HFF-Myc (cell line): ENCODE data around the gene GGACT.

Experiments
- DNase-seq: peaks from one replicate; pipeline ENCODE4 v3.0.0-alpha.2; 2011; ENCODE audit warnings: low read depth; ENCODE audit errors: extremely low read depth
- H3K4me3 ChIP-seq: replicated peaks from 2 replicates; pipeline ENCODE4 v1.5.1; 2011; ENCODE audit warnings: low read depth, mild to moderate bottlenecking, control low read depth, low read length
- TF ChIP-seq, protein P1 (sequence below): IDR thresholded peaks from 2 replicates; pipeline ENCODE4 v1.5.1; 2012; ENCODE audit warnings: mild to moderate bottlenecking, low read depth, low read length, control low read depth; ENCODE audit errors: missing control alignments

Gene GGACT

GRCh38 chr13:100602493-100603111 is 14.0 kb upstream of the GGACT start:
- H3K4me3 ChIP-seq, result no peak overlapping the region
- DNase-seq, result no peak
- TF ChIP-seq, protein P1, sequence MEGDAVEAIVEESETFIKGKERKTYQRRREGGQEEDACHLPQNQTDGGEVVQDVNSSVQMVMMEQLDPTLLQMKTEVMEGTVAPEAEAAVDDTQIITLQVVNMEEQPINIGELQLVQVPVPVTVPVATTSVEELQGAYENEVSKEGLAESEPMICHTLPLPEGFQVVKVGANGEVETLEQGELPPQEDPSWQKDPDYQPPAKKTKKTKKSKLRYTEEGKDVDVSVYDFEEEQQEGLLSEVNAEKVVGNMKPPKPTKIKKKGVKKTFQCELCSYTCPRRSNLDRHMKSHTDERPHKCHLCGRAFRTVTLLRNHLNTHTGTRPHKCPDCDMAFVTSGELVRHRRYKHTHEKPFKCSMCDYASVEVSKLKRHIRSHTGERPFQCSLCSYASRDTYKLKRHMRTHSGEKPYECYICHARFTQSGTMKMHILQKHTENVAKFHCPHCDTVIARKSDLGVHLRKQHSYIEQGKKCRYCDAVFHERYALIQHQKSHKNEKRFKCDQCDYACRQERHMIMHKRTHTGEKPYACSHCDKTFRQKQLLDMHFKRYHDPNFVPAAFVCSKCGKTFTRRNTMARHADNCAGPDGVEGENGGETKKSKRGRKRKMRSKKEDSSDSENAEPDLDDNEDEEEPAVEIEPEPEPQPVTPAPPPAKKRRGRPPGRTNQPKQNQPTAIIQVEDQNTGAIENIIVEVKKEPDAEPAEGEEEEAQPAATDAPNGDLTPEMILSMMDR, result no peak

DNA sequence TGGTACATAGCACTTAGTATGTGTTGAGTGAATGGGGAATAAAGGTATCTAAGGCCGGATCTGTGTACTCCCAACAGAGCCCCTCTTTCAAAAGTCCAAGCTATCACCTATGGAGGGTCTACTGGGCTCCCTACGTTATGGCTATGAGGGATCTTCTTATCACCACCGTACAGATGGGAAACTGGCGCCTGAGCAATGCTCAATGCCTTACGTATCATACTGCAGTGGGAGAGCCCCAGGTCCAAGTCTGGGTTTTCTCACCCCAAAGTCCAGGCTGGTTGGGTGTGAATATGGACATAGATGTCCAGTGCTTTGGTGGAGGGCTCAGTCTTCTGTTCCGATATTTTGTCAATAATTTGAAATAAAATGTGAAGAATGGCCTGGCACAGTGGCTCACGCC is 13.1 kb upstream of the GGACT start:
- TF ChIP-seq, protein P1, result no peak
- H3K4me3 ChIP-seq, result no peak overlapping the region
- DNase-seq, result no peak

DNA sequence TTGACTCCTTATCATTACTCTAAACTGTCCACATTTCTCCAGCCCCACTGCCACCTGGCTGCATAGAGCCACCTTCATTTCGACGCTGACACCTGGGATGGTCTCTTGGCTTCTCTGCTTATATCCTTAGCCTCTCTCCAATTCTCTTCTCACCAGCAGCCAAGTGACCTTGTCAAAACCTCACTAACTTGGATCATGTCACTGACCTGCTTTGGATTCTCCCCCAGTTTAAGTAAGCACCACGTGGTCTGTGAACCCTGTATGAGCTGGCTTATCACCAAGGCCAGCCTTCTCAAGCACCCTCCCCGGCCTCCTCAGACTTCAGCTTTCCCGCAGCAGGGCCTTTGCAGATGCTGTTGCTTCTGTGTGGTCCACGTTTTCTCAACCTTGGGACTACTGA is 12.3 kb upstream of the GGACT start:
- H3K4me3 ChIP-seq, result no peak overlapping the region
- no peak for DNase-seq
- TF ChIP-seq, protein P1, result no peak

- no peak for DNase-seq
- TF ChIP-seq, protein P1, result no peak
- no peak overlapping the region for H3K4me3 ChIP-seq
Measured at GRCh38 chr13:100600461-100600860, 11.9 kb upstream of the GGACT start.

GRCh38 chr13:100597253-100597652 is 8.7 kb upstream of the GGACT start:
- no peak overlapping the region for H3K4me3 ChIP-seq
- TF ChIP-seq, protein P1, result no peak
- DNase-seq, result peak; percentile 21

GRCh38 chr13:100596516-100596915 is 7.9 kb upstream of the GGACT start:
- DNase-seq, result no peak
- TF ChIP-seq, protein P1, result no peak
- H3K4me3 ChIP-seq, result no peak overlapping the region

DNA sequence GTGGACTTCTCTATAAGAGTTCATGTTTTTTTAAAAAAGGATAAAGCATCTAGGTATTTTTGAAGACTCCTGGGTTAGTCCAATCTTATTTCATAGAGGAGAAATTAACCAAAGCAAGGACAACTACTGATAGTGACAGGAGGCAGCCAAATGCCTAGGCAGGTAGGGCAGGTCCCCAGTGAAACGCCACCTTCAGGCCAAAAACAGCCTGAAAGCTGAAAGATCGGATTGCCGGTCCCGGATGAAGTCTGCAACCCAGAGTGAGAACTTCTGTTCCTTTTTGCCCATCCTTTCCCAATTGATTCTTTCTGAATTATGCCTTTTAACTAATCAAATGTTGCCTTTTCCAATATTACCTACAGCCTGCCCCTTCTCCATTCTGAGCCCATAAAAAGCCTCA is 6.1 kb upstream of the GGACT start:
- TF ChIP-seq, protein P1, result peak; percentile 16
- no peak overlapping the region for H3K4me3 ChIP-seq
- DNase-seq, result no peak
